GM12875 (cell line): Measurements from ENCODE around the gene RWDD3.

ENCODE experiments used
- H3K4me3 ChIP-seq: one replicate; pipeline ENCODE4 v1.5.1; 2011; ENCODE audit warnings: low read depth, low read length, control low read depth
- TF ChIP-seq, protein P1 (sequence below): IDR thresholded peaks from 2 replicates; pipeline ENCODE4 v1.5.1; 2011; ENCODE audit warnings: low read depth, mild to moderate bottlenecking, control low read depth, inconsistent platforms, low read length, moderate library complexity, borderline replicate concordance; ENCODE audit not compliant: insufficient read depth

The RWDD3 gene

DNA sequence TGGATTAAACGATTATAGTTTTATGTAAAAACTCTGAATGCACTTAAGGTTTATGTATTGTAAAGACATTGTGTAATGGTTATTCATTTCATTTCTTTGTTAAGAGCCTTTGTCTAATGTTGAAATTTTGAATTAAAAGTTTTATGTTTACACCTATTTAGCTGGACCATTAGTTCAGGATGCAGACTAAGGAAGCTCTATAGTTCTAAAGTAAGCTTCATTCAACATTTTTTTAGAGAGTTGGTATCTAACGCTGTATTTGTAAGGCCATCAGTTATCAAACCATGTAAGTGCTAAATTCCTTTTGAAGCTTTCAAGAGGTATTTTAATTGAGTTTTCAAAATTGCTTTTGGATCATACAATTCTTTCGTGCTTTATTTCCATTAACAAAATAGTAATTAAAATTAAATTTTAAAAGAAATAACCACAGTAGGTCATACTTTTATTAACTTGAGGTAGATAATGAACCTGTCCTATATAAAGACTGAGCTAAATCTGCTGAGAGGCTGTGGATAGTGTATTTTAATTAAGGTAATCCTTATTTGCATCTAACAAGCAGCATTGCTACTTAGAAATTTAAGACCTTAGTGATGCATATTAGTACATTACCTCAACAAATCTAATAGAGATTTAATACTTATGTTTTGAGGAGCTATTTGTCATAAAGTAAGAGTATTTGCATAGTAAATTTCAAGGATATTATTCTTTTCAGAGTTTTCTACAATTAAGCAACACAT lies 47.9 kb downstream of the RWDD3 start:
- no peak overlapping the region for H3K4me3 ChIP-seq
- TF ChIP-seq, protein P1, sequence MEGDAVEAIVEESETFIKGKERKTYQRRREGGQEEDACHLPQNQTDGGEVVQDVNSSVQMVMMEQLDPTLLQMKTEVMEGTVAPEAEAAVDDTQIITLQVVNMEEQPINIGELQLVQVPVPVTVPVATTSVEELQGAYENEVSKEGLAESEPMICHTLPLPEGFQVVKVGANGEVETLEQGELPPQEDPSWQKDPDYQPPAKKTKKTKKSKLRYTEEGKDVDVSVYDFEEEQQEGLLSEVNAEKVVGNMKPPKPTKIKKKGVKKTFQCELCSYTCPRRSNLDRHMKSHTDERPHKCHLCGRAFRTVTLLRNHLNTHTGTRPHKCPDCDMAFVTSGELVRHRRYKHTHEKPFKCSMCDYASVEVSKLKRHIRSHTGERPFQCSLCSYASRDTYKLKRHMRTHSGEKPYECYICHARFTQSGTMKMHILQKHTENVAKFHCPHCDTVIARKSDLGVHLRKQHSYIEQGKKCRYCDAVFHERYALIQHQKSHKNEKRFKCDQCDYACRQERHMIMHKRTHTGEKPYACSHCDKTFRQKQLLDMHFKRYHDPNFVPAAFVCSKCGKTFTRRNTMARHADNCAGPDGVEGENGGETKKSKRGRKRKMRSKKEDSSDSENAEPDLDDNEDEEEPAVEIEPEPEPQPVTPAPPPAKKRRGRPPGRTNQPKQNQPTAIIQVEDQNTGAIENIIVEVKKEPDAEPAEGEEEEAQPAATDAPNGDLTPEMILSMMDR: no peak

DNA sequence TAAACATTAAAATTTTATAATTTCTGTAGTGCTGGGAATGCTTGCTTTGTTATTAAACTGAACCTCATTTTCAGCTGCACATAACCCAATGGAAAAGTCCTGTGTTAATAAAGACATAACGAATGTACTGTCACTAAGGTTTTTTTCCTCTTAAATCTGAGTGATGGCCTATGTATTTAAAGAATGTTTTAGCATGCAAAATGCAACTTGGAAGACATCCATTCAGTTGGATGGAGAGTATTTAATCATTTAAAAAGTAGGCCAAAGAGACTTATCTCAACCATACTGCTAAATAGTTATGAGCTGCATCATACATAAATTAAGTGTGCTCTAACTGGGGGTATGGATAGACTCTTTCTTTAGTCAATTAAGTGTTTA lies 48.5 kb downstream of the RWDD3 start:
- H3K4me3 ChIP-seq: no peak overlapping the region
- TF ChIP-seq, protein P1: no peak

DNA sequence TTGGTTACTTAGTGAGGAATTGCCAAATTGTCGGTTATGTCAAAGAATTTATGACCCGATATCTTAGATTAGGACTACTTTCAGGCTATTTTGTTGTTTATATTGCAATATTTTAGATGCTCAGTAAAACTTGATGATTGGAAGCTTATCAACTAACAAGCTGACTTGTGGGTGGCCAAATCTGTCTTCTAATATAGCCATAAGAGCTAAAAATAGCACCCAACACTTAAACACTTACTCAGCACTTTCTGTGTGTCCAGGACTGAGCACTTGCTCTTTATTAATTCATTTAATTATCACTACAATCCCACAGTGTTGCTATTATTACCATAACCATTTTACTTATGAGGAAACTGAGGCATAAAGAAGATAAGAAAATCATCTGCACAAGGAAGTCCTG lies 50.4 kb downstream of the RWDD3 start:
- TF ChIP-seq, protein P1: no peak
- no peak overlapping the region for H3K4me3 ChIP-seq

DNA sequence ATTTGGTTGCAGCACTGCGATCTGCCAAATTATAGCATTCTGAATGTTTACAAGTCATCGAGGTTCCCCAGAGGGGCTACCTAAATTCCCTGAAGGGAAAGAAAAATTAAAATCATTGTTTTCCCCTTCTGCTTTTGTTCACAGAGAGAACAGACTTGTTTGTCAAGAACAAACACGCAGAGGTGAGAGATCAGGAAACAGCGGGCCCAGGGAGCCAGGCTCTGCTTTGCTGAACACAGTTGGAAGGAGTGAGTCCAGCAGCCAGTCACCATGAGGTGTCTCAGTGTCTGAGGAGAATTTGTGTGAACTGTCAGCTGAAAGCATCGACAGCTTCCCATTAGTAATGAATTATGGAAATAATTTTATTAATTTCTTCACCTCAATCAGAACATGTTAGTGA lies 52.5 kb downstream of the RWDD3 start:
- no peak overlapping the region for H3K4me3 ChIP-seq
- TF ChIP-seq, protein P1: no peak

DNA sequence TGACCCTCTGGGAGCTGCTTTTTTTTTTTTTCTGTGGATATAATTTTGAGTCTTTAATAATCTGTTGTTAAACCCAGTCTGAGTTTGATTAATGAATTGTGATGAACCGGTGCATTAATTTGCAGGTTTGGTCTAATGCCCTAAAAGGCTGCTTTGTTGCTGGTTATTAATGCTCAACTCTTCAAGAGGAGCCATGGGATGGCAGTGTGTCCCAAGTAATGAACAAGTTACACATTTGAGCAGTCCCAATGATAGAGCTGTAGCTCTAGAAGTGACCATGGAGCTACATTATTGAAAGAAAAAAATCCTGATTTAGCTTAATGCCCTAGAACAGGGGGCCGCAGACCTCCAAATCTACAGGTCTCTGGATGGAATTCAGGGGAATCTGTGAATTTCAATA lies 53.1 kb downstream of the RWDD3 start:
- TF ChIP-seq, protein P1: no peak
- H3K4me3 ChIP-seq: no peak overlapping the region

DNA sequence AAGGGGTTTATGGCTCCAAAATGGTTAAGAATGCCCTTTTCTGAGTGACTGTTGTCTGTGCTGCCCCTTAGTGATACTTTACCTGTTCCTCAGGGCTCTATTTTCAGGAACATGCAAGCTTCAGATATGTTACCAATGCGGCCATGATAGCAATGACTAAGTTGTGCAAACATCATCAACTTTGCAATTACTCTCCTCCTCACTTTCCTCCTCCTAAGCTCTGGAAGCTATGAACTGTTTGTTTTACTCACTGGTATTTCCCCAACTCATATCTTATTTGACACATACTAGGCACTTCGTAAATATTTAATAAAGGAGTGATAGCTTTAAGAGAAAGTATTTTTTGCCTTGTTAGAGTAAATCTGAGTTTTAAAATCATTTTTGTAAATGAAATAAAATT lies 53.8 kb downstream of the RWDD3 start:
- TF ChIP-seq, protein P1: no peak

More for the DNA sequence above, 53.8 kb downstream of the RWDD3 start:
- H3K4me3 ChIP-seq: no peak overlapping the region
